ENCODE results near the gene CEACAM19.

DNA sequence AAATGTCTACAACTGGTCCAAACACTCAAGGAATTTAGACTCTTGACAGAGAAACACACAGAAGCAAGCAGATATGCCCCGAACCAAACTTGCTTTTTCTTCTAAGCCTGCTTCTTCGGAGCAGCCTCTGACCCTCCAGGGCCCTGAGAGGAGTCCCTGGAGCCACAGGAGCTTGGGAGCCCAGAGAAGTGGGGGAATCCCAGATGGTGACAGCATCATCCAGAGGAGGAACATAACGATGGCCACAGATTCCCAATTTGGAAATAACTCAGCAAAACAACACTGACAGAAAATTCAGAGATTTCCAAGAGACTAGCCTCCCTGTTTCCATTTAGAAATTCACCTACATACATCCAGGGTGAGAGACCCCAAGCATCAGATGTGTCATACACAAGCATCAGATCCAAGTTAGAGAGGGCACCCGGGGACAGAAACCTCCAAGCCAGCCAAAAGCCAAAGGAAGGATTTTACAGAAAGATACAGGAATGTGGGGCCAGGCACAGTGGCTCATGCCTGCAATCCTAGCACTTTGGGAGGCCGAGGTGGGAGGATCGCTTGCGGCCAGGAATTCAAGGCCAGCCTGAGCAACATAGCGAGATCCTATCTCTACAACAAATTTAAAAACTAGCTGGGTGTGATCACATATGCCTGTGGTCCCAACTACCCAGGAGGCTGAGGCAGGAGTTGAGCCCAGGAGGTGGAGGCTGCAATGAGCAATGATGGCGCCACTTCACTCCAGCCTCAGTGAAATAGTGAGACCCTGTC lies 29.6 kb upstream of the CEACAM19 start:
- TF ChIP-seq DPF2 (CRISPR knock-in tag; IDR thresholded peaks at IDR 0.05; ENCODE audit: borderline replicate concordance, low read depth), result no peak
- TF ChIP-seq, protein P1, sequence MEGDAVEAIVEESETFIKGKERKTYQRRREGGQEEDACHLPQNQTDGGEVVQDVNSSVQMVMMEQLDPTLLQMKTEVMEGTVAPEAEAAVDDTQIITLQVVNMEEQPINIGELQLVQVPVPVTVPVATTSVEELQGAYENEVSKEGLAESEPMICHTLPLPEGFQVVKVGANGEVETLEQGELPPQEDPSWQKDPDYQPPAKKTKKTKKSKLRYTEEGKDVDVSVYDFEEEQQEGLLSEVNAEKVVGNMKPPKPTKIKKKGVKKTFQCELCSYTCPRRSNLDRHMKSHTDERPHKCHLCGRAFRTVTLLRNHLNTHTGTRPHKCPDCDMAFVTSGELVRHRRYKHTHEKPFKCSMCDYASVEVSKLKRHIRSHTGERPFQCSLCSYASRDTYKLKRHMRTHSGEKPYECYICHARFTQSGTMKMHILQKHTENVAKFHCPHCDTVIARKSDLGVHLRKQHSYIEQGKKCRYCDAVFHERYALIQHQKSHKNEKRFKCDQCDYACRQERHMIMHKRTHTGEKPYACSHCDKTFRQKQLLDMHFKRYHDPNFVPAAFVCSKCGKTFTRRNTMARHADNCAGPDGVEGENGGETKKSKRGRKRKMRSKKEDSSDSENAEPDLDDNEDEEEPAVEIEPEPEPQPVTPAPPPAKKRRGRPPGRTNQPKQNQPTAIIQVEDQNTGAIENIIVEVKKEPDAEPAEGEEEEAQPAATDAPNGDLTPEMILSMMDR (CRISPR knock-in tag; IDR thresholded peaks at IDR 0.05), result no peak
- TF ChIP-seq EZH2 (conservative IDR thresholded peaks at IDR 0.05; ENCODE audit: low read depth, low read length), result no peak
- no peak for TF ChIP-seq NFYC (CRISPR knock-in tag; IDR thresholded peaks at IDR 0.05)
- no peak for TF ChIP-seq ZNF431 (CRISPR knock-in tag; IDR thresholded peaks at IDR 0.05; ENCODE audit: borderline replicate concordance, low read depth)
